ENCODE results near the gene CAPZB. TPM values are rescaled to one million over a fixed set of nuclear protein-coding genes. Genes with fewer than 3 reads are reported as not detected.

Gene CAPZB
- total RNA-seq, 2 donors from 2014 or later: 119 to 174 TPM

- Histone ChIP-seq H3K4me3 (no peak overlapping the region), H3K27ac (no peak overlapping the region), H3K9me3 (no peaks in the 10 kb centered on the region), H3K27me3 (replicated peaks; ENCODE audit: insufficient read depth) (no peaks in the 10 kb centered on the region), H3K4me1 (ENCODE audit: control insufficient read depth in 1 of 2, low read depth in 2 of 2) (peaks cover 0 to 7% of the 10 kb centered on the region in 2 donors), H3K36me3 (peaks cover 42% of the 10 kb centered on the region)
- no peak for ATAC-seq (ENCODE audit: insufficient number of reproducible peaks, low FRiP score, low read depth)
- TF ChIP-seq CTCF (IDR thresholded peaks at IDR 0.05): no peak
- DNase-seq (ENCODE audit: low spot score): no peak
These were observed 107.3 kb downstream of the CAPZB start for GRCh38 chr1:19377812-19378718.

- H3K27me3 ChIP-seq (replicated peaks; ENCODE audit: insufficient read depth): no peaks in the 10 kb centered on the region
- TF ChIP-seq CTCF (IDR thresholded peaks at IDR 0.05): no peak
- ATAC-seq (ENCODE audit: insufficient number of reproducible peaks, low FRiP score, low read depth) (no peak), DNase-seq (ENCODE audit: low spot score) (no peak)
- H3K4me1 ChIP-seq (ENCODE audit: control insufficient read depth in 1 of 2, low read depth in 2 of 2): peaks cover 0 to 11% of the 10 kb centered on the region in 2 donors
- no peak overlapping the region for H3K27ac ChIP-seq
- H3K4me3 ChIP-seq: no peak overlapping the region
- no peaks in the 10 kb centered on the region for H3K9me3 ChIP-seq
- H3K36me3 ChIP-seq: peaks cover 42% of the 10 kb centered on the region
These were observed 108.6 kb downstream of the CAPZB start for GRCh38 chr1:19376428-19377372.

- TF ChIP-seq CTCF (IDR thresholded peaks at IDR 0.05): no peak
- Histone ChIP-seq H3K27me3 (replicated peaks; ENCODE audit: insufficient read depth) (no peaks in the 10 kb centered on the region), H3K9me3 (no peaks in the 10 kb centered on the region), H3K27ac (no peak overlapping the region), H3K4me3 (no peak overlapping the region), H3K4me1 (ENCODE audit: control insufficient read depth in 1 of 2, low read depth in 2 of 2) (peaks cover 0 to 11% of the 10 kb centered on the region in 2 donors), H3K36me3 (peaks cover 39% of the 10 kb centered on the region)
- DNase-seq (ENCODE audit: low spot score) (no peak), ATAC-seq (ENCODE audit: insufficient number of reproducible peaks, low FRiP score, low read depth) (no peak)
These were observed 109.5 kb downstream of the CAPZB start for GRCh38 chr1:19375631-19376400.

- ATAC-seq (ENCODE audit: insufficient number of reproducible peaks, low FRiP score, low read depth) (no peak), DNase-seq (ENCODE audit: low spot score) (no peak)
- TF ChIP-seq CTCF (IDR thresholded peaks at IDR 0.05): no peak
- no peak overlapping the region for H3K27ac ChIP-seq
- H3K4me3 ChIP-seq: no peak overlapping the region
- peaks cover 0 to 15% of the 10 kb centered on the region in 2 donors for H3K4me1 ChIP-seq (ENCODE audit: control insufficient read depth in 1 of 2, low read depth in 2 of 2)
- H3K36me3 ChIP-seq: peaks cover 39% of the 10 kb centered on the region
- no peaks in the 10 kb centered on the region for H3K9me3 ChIP-seq
- no peaks in the 10 kb centered on the region for H3K27me3 ChIP-seq (replicated peaks; ENCODE audit: insufficient read depth)
These were observed 110.4 kb downstream of the CAPZB start for GRCh38 chr1:19374926-19375325.

Measured in thoracic aorta (tissue), 2 donors.